Choroid plexus epithelial cell (primary cell): Measurements from ENCODE around the gene TGM3.

Source experiments
- DNase-seq: peaks from one replicate; pipeline ENCODE4 v3.0.0-alpha.2; 2010; ENCODE audit warnings: low read depth
- H3K4me3 ChIP-seq: 2 replicates; pipeline ENCODE4 v1.5.1; 2011; ENCODE audit warnings: low read depth, mild to moderate bottlenecking, control low read depth, low read length, moderate library complexity
- CTCF ChIP-seq: conservative IDR thresholded peaks from 2 replicates; pipeline ENCODE4 v1.5.1; 2011; ENCODE audit warnings: low read depth, mild to moderate bottlenecking, control low read depth, inconsistent platforms, low read length, moderate library complexity

TGM3 gene

GRCh38 chr20:2273634-2274302, 22.0 kb upstream of the TGM3 start:
- no peak for TF ChIP-seq CTCF
- no peak overlapping the region for H3K4me3 ChIP-seq
- no peak for DNase-seq

- H3K4me3 ChIP-seq, result no peak overlapping the region
- TF ChIP-seq CTCF, result no peak
- DNase-seq, result no peak
Measured at GRCh38 chr20:2276015-2276414, 19.8 kb upstream of the TGM3 start.

GRCh38 chr20:2279253-2279779, 16.5 kb upstream of the TGM3 start:
- H3K4me3 ChIP-seq, result no peak overlapping the region
- no peak for TF ChIP-seq CTCF
- no peak for DNase-seq

- no peak for TF ChIP-seq CTCF
- no peak overlapping the region for H3K4me3 ChIP-seq
- DNase-seq, result no peak
Measured at GRCh38 chr20:2280082-2280481, 15.7 kb upstream of the TGM3 start.

GRCh38 chr20:2281563-2281962, 14.2 kb upstream of the TGM3 start:
- DNase-seq, result no peak
- H3K4me3 ChIP-seq, result no peak overlapping the region
- no peak for TF ChIP-seq CTCF

GRCh38 chr20:2282181-2282580, 13.6 kb upstream of the TGM3 start:
- H3K4me3 ChIP-seq, result no peak overlapping the region
- TF ChIP-seq CTCF, result no peak
- DNase-seq, result no peak
